HUES6 (cell line): ENCODE results near the gene ITPR1.

ENCODE experiments used
- H3K27ac ChIP-seq: 2 replicates; pipeline ENCODE4 v1.7.0; 2013; ENCODE audit warnings: low read depth, mild to moderate bottlenecking, low read length, inconsistent platforms
- H3K27me3 ChIP-seq: 2 replicates; pipeline ENCODE4 v1.6.1; 2013; ENCODE audit warnings: low read length; ENCODE audit not compliant: control insufficient read depth, insufficient read depth
- H3K36me3 ChIP-seq: 2 replicates; pipeline ENCODE4 v1.6.1; 2013; ENCODE audit warnings: low read length; ENCODE audit not compliant: control insufficient read depth, insufficient read depth
- H3K4me1 ChIP-seq: 2 replicates; pipeline ENCODE4 v1.6.1; 2013; ENCODE audit warnings: low read length; ENCODE audit not compliant: control insufficient read depth, insufficient read depth
- H3K4me3 ChIP-seq: 2 replicates; pipeline ENCODE4 v1.5.1; 2013; ENCODE audit warnings: low read depth, low read length
- H3K9ac ChIP-seq: one replicate; pipeline ENCODE4 v1.6.1; 2013; ENCODE audit warnings: mild to moderate bottlenecking, low read length
- H3K9me3 ChIP-seq: 2 replicates; pipeline ENCODE4 v1.6.1; 2013; ENCODE audit warnings: low read depth, low read length; ENCODE audit not compliant: control insufficient read depth, insufficient read depth

The ITPR1 gene

DNA sequence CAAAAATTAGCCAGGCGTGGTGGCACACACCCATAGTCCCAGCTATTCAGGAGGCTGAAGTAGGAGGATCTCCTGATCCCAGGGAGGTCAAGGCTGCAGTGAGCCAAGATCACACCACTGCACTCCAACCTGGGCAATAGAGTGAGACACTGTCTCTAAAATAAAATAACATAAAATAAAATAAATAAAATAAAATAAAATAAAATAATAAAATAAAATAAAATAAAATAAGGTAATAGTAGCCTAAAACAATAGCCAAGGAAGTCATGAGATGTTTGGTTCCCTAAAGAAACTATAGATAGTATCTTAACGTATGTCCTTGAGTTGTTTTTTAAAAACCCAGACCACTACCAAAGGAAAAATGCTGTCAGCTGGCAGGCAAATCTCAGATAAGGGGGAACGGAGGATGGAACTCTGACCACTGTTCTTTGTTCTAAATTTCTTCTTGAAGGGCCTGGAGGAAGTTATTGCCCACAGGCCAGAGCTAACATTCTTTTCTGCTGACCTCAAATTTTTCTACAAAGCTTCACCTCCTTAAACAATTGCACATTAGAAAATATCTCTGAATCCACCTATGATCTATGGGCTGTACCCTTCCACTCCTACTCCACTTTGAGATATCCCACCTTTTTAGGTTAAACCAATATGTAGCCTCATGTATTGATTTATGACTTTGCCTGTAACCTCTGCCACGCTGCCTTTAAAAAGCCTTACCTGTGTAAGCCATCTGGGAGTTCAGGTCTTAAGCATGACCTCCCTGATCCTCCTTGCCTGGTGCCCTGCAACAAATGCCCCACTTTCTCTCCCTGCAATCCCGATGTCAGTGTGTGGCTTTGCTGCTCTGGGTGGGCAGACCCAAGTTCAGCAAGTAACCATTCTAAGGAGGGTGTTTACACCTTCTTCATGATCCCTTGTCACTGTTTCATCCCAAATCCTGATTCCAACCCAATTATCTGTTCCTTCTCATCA, 359.9 kb downstream of the ITPR1 start:
- no peaks in the 10 kb centered on the region; the same call in 1 of the 2 replicates for H3K9me3 ChIP-seq
- peaks cover 13% of the 10 kb centered on the region; the same call in 1 of the 2 replicates for H3K4me1 ChIP-seq

DNA sequence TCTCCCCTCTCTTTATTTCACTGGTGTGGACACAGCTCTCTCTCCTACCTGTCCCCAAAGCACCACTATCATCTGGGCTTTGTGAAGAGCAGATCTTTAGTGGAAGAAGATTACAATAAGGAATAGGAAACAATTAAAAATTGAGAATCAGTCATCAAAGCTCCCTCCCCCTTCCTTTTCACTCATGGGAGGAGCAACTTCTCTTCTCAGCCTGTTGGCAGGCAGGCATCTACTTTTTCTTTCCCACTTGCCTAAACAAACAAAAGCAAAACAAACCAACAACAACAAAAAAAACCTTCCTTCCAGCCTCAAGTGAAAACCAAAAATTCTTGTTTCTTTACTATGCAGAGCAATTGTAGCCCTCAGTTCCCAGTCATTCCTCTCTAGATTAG, 360.6 kb downstream of the ITPR1 start:
- no peaks in the 10 kb centered on the region for H3K36me3 ChIP-seq
- H3K27me3 ChIP-seq, result no peaks in the 10 kb centered on the region
- H3K9me3 ChIP-seq, result no peaks in the 10 kb centered on the region; the same call in 1 of the 2 replicates
- H3K4me3 ChIP-seq, result no peak overlapping the region
- peaks cover 6% of the 10 kb centered on the region; the same call in 1 of the 2 replicates for H3K4me1 ChIP-seq
- no peak overlapping the region for H3K9ac ChIP-seq
- H3K27ac ChIP-seq, result peak overlapping the region; percentile 38; the same call in 1 of the 2 replicates

More for the DNA sequence above, 359.9 kb downstream of the ITPR1 start:
- no peaks in the 10 kb centered on the region for H3K36me3 ChIP-seq
- H3K4me3 ChIP-seq, result no peak overlapping the region
- H3K27me3 ChIP-seq, result no peaks in the 10 kb centered on the region
- H3K9ac ChIP-seq, result no peak overlapping the region
- H3K27ac ChIP-seq, result peak overlapping the region; percentile 38; the same call in 1 of the 2 replicates

DNA sequence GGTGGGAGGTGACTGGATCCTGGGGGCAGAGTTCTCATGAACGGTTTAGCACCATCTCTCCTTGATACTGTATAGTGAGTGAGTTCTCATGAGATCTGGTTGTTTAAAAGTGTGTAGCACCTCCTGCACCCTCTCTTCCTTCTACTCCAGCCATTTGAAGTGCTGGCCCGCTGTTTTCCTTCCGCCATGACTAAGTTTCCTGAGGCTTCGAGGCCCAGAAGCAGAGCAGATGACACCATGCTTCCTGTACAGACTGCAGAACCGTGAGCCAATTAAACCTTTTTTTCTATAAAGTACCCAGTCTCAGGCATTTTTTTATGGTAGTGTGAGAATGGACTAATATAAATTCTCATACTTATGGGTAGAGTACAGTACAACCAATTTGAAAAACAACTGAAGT, 362.5 kb downstream of the ITPR1 start:
- Histone ChIP-seq H3K36me3 (no peaks in the 10 kb centered on the region), H3K27ac (no peak overlapping the region), H3K4me3 (no peak overlapping the region), H3K27me3 (no peaks in the 10 kb centered on the region), H3K4me1 (peaks cover 6% of the 10 kb centered on the region; the same call in 1 of the 2 replicates), H3K9me3 (no peaks in the 10 kb centered on the region; the same call in 1 of the 2 replicates), H3K9ac (no peak overlapping the region)

DNA sequence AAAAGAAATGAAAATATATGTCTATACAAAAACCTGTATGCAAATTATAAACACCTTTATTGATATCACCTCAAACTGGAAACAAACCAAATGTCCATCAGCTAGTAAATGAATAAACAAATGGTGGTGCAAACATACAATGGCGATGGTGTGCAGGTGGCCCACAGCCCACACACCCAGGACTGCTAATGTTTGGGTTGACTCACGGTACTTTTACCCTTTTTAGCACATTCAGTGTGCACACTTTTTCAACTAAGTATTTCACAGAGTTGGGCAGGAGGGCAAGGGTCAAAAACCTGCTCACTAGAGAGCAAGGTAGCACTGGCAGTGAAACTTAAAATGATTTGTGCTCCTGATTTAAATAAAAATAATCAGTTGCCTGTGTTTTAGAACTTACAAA, 363.0 kb downstream of the ITPR1 start:
- Histone ChIP-seq H3K36me3 (no peaks in the 10 kb centered on the region), H3K4me3 (no peak overlapping the region), H3K27ac (no peak overlapping the region), H3K9me3 (peaks cover 2% of the 10 kb centered on the region; the same call in 1 of the 2 replicates), H3K4me1 (peaks cover 6% of the 10 kb centered on the region; the same call in 1 of the 2 replicates), H3K9ac (no peak overlapping the region), H3K27me3 (no peaks in the 10 kb centered on the region)

DNA sequence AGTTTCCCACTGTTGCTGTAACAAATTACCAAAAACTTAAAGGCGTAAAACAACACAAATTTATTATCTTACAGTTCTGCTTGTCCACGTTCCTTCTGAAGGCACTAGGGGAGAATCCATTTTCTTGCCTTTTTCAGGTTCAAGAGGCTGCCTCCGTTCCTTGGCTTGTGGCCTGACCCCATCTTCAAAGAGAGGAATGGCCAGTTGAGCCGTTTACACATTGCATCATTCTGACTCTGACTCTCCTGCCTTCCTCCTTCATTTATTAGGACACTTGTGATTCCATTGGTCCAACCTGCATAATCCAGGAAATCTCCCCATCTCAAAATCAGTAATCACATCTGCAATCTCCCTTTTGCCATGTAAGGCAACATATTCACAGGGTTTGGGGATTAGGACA, 363.4 kb downstream of the ITPR1 start:
- H3K9ac ChIP-seq, result no peak overlapping the region
- no peak overlapping the region for H3K27ac ChIP-seq
- no peak overlapping the region for H3K4me3 ChIP-seq
- no peaks in the 10 kb centered on the region for H3K36me3 ChIP-seq
- no peaks in the 10 kb centered on the region for H3K27me3 ChIP-seq
- peaks cover 6% of the 10 kb centered on the region; the same call in 1 of the 2 replicates for H3K4me1 ChIP-seq
- peaks cover 5% of the 10 kb centered on the region; the same call in 1 of the 2 replicates for H3K9me3 ChIP-seq

DNA sequence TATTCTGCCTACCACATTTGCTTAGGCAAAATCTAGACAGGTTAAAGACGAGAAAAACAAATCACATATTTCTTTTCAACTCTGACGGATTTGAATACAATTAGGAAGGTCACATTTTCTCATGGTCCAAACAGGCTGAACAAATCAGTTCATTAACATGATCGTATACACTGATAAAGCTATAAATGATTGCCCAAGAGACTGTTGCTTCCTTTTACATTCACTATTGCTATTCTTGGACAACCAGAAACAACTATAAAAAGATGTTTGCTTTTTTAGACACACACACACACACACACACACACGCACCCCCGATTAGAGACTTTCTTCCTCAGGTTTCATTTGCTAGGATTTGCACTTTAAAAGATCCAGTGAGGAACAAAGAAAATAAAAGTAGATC, 363.8 kb downstream of the ITPR1 start:
- no peaks in the 10 kb centered on the region for H3K27me3 ChIP-seq
- H3K4me1 ChIP-seq, result peaks cover 6% of the 10 kb centered on the region; the same call in 1 of the 2 replicates
- peaks cover 5% of the 10 kb centered on the region; the same call in 1 of the 2 replicates for H3K9me3 ChIP-seq
- no peak overlapping the region for H3K4me3 ChIP-seq
- no peaks in the 10 kb centered on the region for H3K36me3 ChIP-seq
- no peak overlapping the region for H3K9ac ChIP-seq
- H3K27ac ChIP-seq, result no peak overlapping the region

DNA sequence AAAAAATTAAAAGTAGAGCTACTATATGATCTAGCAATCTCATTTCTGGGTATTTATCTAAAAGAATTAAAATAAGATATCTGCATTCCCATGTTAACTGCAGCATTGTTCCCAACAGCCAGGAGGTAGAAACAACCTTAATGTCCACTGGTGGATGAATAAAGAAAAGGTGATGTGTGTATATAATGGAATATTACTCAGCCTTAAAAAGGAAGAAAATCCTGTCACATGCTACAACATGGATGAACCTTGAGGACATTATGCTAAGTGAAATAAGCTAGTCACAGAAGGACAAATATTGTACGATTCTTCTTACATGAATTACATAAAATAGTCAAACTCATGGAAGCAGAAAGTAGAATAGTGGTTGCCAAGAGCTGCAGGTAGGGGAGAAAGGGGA, 366.6 kb downstream of the ITPR1 start:
- H3K36me3 ChIP-seq, result no peaks in the 10 kb centered on the region

DNA sequence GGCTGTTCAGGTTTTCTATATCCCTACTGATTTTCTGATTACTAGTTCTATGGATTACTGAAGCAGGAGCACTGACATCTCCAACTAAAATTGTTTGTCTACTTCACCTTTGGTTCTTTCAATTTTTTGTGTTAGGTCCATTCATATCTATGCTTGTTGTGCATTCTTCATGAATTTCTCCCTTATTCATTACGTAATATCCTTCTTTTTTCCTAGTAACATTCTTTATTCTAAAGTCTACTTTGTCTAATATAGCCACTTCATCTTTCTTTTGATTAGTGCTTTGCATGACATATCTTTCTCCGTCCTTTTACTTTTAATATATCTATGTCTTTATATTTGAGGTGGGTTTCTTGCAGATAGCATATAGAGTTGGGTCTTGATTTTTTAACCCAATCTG, 369.8 kb downstream of the ITPR1 start:
- Histone ChIP-seq H3K4me1 (peaks cover 5% of the 10 kb centered on the region), H3K9me3 (peaks cover 5% of the 10 kb centered on the region; the same call in 1 of the 2 replicates), H3K27ac (no peak overlapping the region), H3K4me3 (no peak overlapping the region), H3K36me3 (no peaks in the 10 kb centered on the region), H3K9ac (no peak overlapping the region), H3K27me3 (peaks cover 5% of the 10 kb centered on the region; the same call in 1 of the 2 replicates)

More for the DNA sequence above, 366.6 kb downstream of the ITPR1 start:
- Histone ChIP-seq H3K9me3 (peaks cover 5% of the 10 kb centered on the region; the same call in 1 of the 2 replicates), H3K27ac (no peak overlapping the region), H3K4me1 (no peaks in the 10 kb centered on the region), H3K9ac (no peak overlapping the region), H3K27me3 (no peaks in the 10 kb centered on the region), H3K4me3 (no peak overlapping the region)

DNA sequence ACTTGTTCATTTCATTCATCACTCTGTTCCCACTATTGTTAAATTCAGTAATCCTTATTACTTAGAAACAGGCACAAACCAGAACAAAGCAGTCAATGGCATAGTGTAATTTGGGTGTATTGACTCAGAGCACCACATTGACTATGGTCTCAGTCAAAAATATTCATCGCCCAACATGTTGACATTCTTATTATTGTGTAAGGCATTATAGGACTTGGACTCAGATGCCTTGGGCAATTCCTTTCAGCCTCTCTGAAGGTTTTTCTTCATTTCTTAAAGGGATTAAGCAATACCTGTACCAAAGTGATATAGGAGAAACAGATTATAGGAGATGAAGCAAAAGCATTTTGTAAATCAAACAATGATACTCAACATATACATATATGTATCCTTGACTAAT, 371.4 kb downstream of the ITPR1 start:
- Histone ChIP-seq H3K9ac (no peak overlapping the region), H3K4me3 (no peak overlapping the region), H3K9me3 (peaks cover 5% of the 10 kb centered on the region; the same call in 1 of the 2 replicates), H3K4me1 (peaks cover 13% of the 10 kb centered on the region), H3K36me3 (no peaks in the 10 kb centered on the region), H3K27me3 (peaks cover 14% of the 10 kb centered on the region), H3K27ac (no peak overlapping the region)

DNA sequence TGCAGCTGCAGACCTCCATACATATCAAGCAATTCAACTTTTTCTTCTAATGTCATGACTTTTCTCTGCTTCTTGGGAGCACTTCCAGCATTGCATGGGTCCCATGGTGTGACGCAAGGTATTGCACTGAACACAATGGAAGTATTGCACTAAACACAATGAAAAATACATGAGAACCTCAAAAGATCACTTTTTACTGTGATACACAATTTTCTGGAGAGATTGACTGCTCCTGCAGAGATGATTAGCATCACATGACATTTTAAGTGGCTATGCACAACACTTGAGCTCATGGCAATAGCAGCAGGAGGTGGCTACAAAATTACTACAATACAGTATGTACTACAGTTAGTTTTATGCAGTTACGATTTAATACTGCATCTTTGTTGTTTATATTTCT, 372.6 kb downstream of the ITPR1 start:
- Histone ChIP-seq H3K4me3 (no peak overlapping the region), H3K9me3 (peaks cover 5% of the 10 kb centered on the region; the same call in 1 of the 2 replicates), H3K36me3 (no peaks in the 10 kb centered on the region), H3K9ac (no peak overlapping the region), H3K27me3 (peaks cover 14% of the 10 kb centered on the region), H3K27ac (no peak overlapping the region), H3K4me1 (peaks cover 13% of the 10 kb centered on the region)

DNA sequence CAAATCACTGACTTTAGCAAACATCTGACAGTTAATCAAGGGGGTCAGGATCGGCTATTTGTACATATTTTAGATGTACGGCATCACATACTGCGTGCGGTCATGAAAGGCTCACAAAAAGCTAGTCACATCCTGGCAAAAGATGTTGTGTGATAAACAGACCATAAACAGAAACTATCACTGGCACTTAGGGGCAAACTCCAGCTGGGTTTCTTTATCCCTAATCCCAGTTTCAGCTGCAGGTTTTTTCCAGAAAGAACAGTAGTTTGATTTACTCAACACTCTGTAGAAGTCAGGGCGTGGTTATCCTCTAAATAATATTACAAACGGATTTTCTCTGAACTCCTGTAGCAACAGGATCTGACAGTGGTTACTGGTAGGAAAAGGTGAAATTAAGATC, 373.7 kb downstream of the ITPR1 start:
- peaks cover 13% of the 10 kb centered on the region for H3K4me1 ChIP-seq
- H3K9ac ChIP-seq, result no peak overlapping the region
- no peak overlapping the region for H3K27ac ChIP-seq
- no peak overlapping the region for H3K4me3 ChIP-seq
- no peaks in the 10 kb centered on the region for H3K36me3 ChIP-seq
- H3K9me3 ChIP-seq, result no peaks in the 10 kb centered on the region
- peaks cover 14% of the 10 kb centered on the region for H3K27me3 ChIP-seq
